Common myeloid progenitor, CD34-positive (primary cell): ENCODE results near the gene NUDT3.

Experiments
- CTCF ChIA-PET: fragments of 350-600 bp; sonication (Branson Sonifier 250); formaldehyde crosslinking; loops from one replicate; lab custom pipeline; 2021; ENCODE audit warnings: antibody characterized with exemption; lab: Charles Lee
- POLR2A ChIA-PET: fragments of 350-600 bp; sonication (Branson Sonifier 250); formaldehyde crosslinking; loops from one replicate; lab custom pipeline; 2021; ENCODE audit warnings: antibody characterized with exemption; lab: Charles Lee
- DNase-seq, 3 donors: peaks; one replicate each; pipeline versions ENCODE4 v3.0.0 to v3.0.0-alpha.2; 2013
- H3K27ac ChIP-seq, 2 experiments: 1 replicate in 1 of 2; 2 replicates in 1 of 2; pipeline ENCODE4 v1.7.0; 2013; ENCODE audit warnings: inconsistent platforms in 2 of 2, low read length in 2 of 2, mild to moderate bottlenecking in 2 of 2, low read depth in 1 of 2, moderate library complexity in 1 of 2; ENCODE audit not compliant: severe bottlenecking in 2 of 2, insufficient read depth in 1 of 2, poor library complexity in 1 of 2
- H3K27me3 ChIP-seq, 5 experiments: replicated peaks in 2 of 5; 1 replicate in 3 of 5; 2 replicates in 2 of 5; pipeline versions ENCODE4 v1.6.1 to v1.7.0; 2013; ENCODE audit warnings: low read length in 4 of 5, mild to moderate bottlenecking in 2 of 5, moderate library complexity in 2 of 5, inconsistent platforms in 1 of 5; ENCODE audit not compliant: insufficient read depth in 5 of 5, control insufficient read depth in 4 of 5
- H3K36me3 ChIP-seq, 4 experiments: 1 replicate in 2 of 4; 2 replicates in 2 of 4; pipeline versions ENCODE4 v1.6.1 to v1.7.0; 2013; ENCODE audit warnings: low read length in 3 of 4, control low read depth in 1 of 4, mild to moderate bottlenecking in 1 of 4; ENCODE audit not compliant: control insufficient read depth in 4 of 4, insufficient read depth in 4 of 4
- H3K4me1 ChIP-seq, 4 experiments: 1 replicate in 3 of 4; 2 replicates in 1 of 4; pipeline versions ENCODE4 v1.6.1 to v1.7.1; 2013; ENCODE audit warnings: low read length in 3 of 4, mild to moderate bottlenecking in 3 of 4, control low read depth in 1 of 4, inconsistent platforms in 1 of 4, moderate library complexity in 1 of 4; ENCODE audit not compliant: control insufficient read depth in 4 of 4, insufficient read depth in 4 of 4; ENCODE audit errors: control extremely low read depth in 1 of 4
- H3K4me3 ChIP-seq, 7 experiments: 1 replicate in 4 of 7; 2 replicates in 3 of 7; pipeline versions ENCODE4 v1.5.1 to v1.7.0; 2013; ENCODE audit warnings: mild to moderate bottlenecking in 7 of 7, low read length in 6 of 7, moderate library complexity in 6 of 7, inconsistent platforms in 2 of 7, low read depth in 2 of 7, control low read depth in 1 of 7; ENCODE audit not compliant: insufficient read depth in 4 of 7, control insufficient read depth in 1 of 7; ENCODE audit errors: extremely low read depth in 1 of 7
- H3K9me3 ChIP-seq, 5 experiments: 1 replicate in 4 of 5; 2 replicates in 1 of 5; pipeline versions ENCODE4 v1.6.1 to v1.7.1; 2013; ENCODE audit warnings: low read length in 4 of 5, mild to moderate bottlenecking in 2 of 5, inconsistent platforms in 1 of 5, low read depth in 1 of 5, moderate library complexity in 1 of 5; ENCODE audit not compliant: control insufficient read depth in 4 of 5, insufficient read depth in 2 of 5; ENCODE audit errors: control extremely low read depth in 1 of 5
- WGBS: methylation state at CpG from one replicate; pipeline ENCODE4 v1.1.5; 2013; ENCODE audit not compliant: insufficient coverage; 5-methylcytosine and 5-hydroxymethylcytosine counted together

The NUDT3 gene

GRCh38 chr6:34280216-34280615 is 112.3 kb downstream of the NUDT3 start:
- H3K36me3 ChIP-seq, result peaks cover 3 to 49% (median 16%) of the 10 kb centered on the region in 4 experiments
- DNase-seq, result no peak
- no peak overlapping the region for H3K27ac ChIP-seq
- ChIA-PET POLR2A (interaction anchor here (0.6 kb wide), 1 partner anchor 209 kb away, joined by 6 read pairs; no protein-coding TSS in a partner anchor), CTCF (interaction anchor here (0.8 to 2.4 kb wide), 4 partner anchors 16 to 53 kb away, joined by 3 to 6 read pairs (median 3); no protein-coding TSS in a partner anchor)
- no peaks in the 10 kb centered on the region for H3K27me3 ChIP-seq
- H3K4me1 ChIP-seq, result peaks cover 16 to 53% (median 42%) of the 10 kb centered on the region in 4 experiments
- 96% methylated on average over 4 of the region's 4 CpGs for WGBS
- H3K9me3 ChIP-seq, result no peaks in the 10 kb centered on the region
- H3K4me3 ChIP-seq, result no peak overlapping the region

DNA sequence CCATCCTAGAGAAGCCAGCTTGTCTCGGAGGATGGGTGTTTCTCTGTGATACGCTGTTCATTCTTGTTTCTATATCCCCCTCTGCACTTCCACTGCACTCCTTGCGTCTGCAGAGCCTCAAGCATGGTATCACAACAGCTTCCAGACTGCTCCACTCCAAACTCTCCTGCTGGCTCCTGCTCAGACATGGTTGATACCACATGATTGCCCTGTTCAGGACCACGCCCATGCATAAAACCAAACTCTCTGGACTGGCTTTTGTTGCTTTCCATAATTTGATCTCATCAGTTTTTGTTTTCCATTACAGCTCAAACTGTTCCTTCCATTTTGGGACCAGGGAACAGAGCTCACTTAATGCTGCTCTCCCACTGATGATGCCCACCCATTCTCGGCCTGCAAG is 113.6 kb downstream of the NUDT3 start:
- WGBS, result 96% methylated on average over 5 of the region's 5 CpGs
- no peak overlapping the region for H3K27ac ChIP-seq
- peaks cover 3 to 48% (median 16%) of the 10 kb centered on the region in 4 experiments for H3K36me3 ChIP-seq
- no peak for DNase-seq
- no peaks in the 10 kb centered on the region for H3K27me3 ChIP-seq
- H3K4me1 ChIP-seq, result peaks cover 7 to 50% (median 36%) of the 10 kb centered on the region in 4 experiments
- ChIA-PET CTCF (interaction anchor here (2.4 kb wide), 1 partner anchor 29 kb away, joined by 6 read pairs; no protein-coding TSS in a partner anchor), POLR2A (no interaction called here)
- no peak overlapping the region for H3K4me3 ChIP-seq
- no peaks in the 10 kb centered on the region for H3K9me3 ChIP-seq

GRCh38 chr6:34277763-34278112 is 114.7 kb downstream of the NUDT3 start:
- POLR2A ChIA-PET, result no interaction called here

DNA sequence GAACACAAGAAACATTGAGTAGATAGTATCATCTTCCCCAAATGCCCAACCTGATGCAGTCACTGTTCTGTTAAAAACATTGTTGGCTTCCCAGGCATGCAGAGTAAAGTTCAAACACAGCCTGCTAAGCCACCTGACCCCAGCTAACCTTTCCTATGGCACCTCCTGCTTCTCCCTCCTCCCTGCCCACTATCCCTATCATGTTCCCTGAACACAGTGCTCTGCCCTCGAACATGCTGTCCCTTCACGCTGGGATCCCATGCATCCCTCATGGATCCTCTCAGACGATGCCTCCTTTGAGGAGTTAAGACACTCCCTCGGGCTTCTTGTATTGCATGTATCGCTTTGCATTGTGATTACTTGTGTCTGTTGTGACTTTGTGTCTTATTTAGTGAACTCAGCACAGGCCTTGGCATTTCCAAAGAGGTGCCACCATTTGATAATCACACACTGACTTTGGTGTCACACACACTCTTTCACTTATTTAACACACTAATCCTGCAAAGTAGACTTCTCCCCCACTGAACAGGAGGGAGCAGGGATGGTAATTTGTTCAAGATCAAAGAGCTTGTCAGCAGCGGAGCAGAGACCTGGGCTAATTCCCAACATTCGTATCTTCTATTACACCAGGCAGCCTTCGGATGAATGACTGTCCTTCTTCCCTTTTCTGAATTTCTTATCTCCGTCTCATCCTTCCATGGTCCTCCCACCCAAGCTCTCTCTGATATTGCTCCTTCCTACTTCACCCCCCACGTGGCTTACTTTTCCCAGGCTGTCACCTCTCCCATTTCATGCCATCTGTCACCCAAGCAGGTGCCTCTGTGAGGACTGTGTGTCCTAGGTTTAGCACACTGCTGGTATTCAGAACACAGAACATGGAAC is 115.3 kb downstream of the NUDT3 start:
- H3K27me3 ChIP-seq, result no peaks in the 10 kb centered on the region
- H3K36me3 ChIP-seq, result peaks cover 3 to 39% (median 16%) of the 10 kb centered on the region in 4 experiments
- peaks cover 8 to 49% (median 37%) of the 10 kb centered on the region in 4 experiments for H3K4me1 ChIP-seq
- WGBS, result 89% methylated on average over 7 of the region's 10 CpGs
- no peak for DNase-seq
- H3K4me3 ChIP-seq, result no peak overlapping the region
- ChIA-PET CTCF (interaction anchor here (1.4 kb wide), 2 partner anchors 28 to 137 kb away, joined by 4 to 7 read pairs; no protein-coding TSS in a partner anchor), POLR2A (interaction anchor here (0.9 kb wide), 1 partner anchor 13 kb away, joined by 3 read pairs; no protein-coding TSS in a partner anchor)
- H3K27ac ChIP-seq, result no peak overlapping the region
- H3K9me3 ChIP-seq, result no peaks in the 10 kb centered on the region

More at GRCh38 chr6:34277763-34278112, 114.7 kb downstream of the NUDT3 start:
- CTCF ChIA-PET, result interaction anchor here (1.4 kb wide), 1 partner anchor 28 kb away, joined by 4 read pairs; no protein-coding TSS in a partner anchor
- no peaks in the 10 kb centered on the region for H3K27me3 ChIP-seq
- WGBS, result 92% methylated on average over 4 of the region's 4 CpGs
- H3K4me1 ChIP-seq, result peaks cover 10 to 49% (median 37%) of the 10 kb centered on the region in 4 experiments
- no peak overlapping the region for H3K27ac ChIP-seq
- DNase-seq, result no peak
- no peaks in the 10 kb centered on the region for H3K9me3 ChIP-seq
- no peak overlapping the region for H3K4me3 ChIP-seq
- peaks cover 3 to 44% (median 16%) of the 10 kb centered on the region in 4 experiments for H3K36me3 ChIP-seq

- no peak for DNase-seq
- Histone ChIP-seq H3K36me3 (peaks cover 3 to 33% (median 16%) of the 10 kb centered on the region in 4 experiments), H3K4me1 (peaks cover 8 to 51% (median 44%) of the 10 kb centered on the region in 4 experiments), H3K4me3 (no peak overlapping the region), H3K9me3 (no peaks in the 10 kb centered on the region), H3K27me3 (no peaks in the 10 kb centered on the region), H3K27ac (peak overlapping the region in 1 of 2 experiments; percentile 22)
- POLR2A ChIA-PET, result interaction anchor here (0.9 kb wide), 1 partner anchor 14 kb away, joined by 3 read pairs; no protein-coding TSS in a partner anchor
- CTCF ChIA-PET, result interaction anchor here (1.1 to 1.4 kb wide), 2 partner anchors 138 to 315 kb away, joined by 3 to 7 read pairs; no protein-coding TSS in a partner anchor
- 96% methylated on average over 5 of the region's 5 CpGs for WGBS
These were observed 116.3 kb downstream of the NUDT3 start for GRCh38 chr6:34276191-34276590.

DNA sequence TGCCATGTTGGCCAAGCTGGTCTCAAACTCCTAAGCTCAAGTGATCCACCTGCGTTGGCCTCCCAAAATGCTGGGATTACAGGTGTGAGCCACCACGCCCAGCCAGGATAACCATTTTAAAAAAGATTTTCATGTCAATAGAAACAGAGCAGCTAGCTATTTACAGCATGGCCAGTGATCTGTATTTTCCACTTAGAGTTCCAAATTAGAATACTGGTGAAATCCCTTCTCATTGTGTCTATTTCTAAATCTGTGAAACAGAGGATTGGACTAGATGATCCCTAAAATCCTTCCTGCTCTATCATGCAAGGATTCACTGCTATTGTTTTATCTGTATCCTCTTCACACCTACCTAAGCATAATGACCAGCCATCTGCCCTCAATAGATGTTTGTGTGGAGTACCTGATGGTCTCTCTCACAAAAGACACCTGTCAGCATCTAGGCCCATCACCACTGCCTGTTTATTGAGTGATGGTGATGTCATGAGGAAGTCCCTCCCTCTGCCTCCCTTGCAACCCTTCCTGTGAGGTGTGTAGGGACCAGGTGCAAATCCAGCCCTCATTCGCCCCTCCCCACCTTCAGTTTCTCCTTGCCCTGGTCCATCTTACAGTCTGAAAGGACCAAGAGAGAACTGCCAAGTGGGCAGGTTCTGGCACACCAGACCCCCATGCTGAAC is 117.2 kb downstream of the NUDT3 start:
- CTCF ChIA-PET, result interaction anchor here (1.1 to 1.4 kb wide), 2 partner anchors 139 to 316 kb away, joined by 3 to 7 read pairs; no protein-coding TSS in a partner anchor
- WGBS, result 85% methylated on average over 3 of the region's 3 CpGs
- DNase-seq, result peak in 2 of 3 donors; percentile 48 to 64
- POLR2A ChIA-PET, result interaction anchor here (0.7 kb wide), 1 partner anchor 9 kb away, joined by 4 read pairs; no protein-coding TSS in a partner anchor
- Histone ChIP-seq H3K27me3 (no peaks in the 10 kb centered on the region), H3K36me3 (peaks cover 3 to 24% (median 11%) of the 10 kb centered on the region in 4 experiments), H3K27ac (no peak overlapping the region), H3K9me3 (no peaks in the 10 kb centered on the region), H3K4me1 (peaks cover 8 to 51% (median 44%) of the 10 kb centered on the region in 4 experiments), H3K4me3 (no peak overlapping the region)
